Thoracic aorta (tissue), 2 donors: ENCODE data around the gene KCNIP4. TPM values are rescaled to one million over a fixed set of nuclear protein-coding genes. Genes with fewer than 3 reads are reported as not detected.

ENCODE experiments used
- ATAC-seq: fragments of 150-250 bp; one replicate; pipeline ENCODE4 v1.8.0; 2017; ENCODE audit warnings: low read depth; ENCODE audit not compliant: insufficient number of reproducible peaks, low FRiP score
- DNase-seq: peaks from one replicate; pipeline ENCODE4 v3.0.0-alpha.2; 2020; ENCODE audit warnings: low spot score
- H3K27ac ChIP-seq, 2 donors: fragments of 200-600 bp; sonication (generic); 1 replicate in 1 of 2; 2 replicates in 1 of 2; pipeline ENCODE4 v1.5.1; 2016; ENCODE audit warnings: mild to moderate bottlenecking in 2 of 2, moderate library complexity in 2 of 2
- H3K27me3 ChIP-seq: fragments of 200-600 bp; sonication (generic); replicated peaks from 2 replicates; pipeline ENCODE4 v1.6.0; 2016; ENCODE audit warnings: mild to moderate bottlenecking; ENCODE audit not compliant: insufficient read depth
- H3K36me3 ChIP-seq: fragments of 200-600 bp; sonication (generic); one replicate; pipeline ENCODE4 v1.5.1; 2016
- H3K4me1 ChIP-seq, 2 donors: fragments of 200-600 bp; sonication (generic); 1 replicate in 1 of 2; 2 replicates in 1 of 2; pipeline versions ENCODE4 v1.5.1 to v1.6.0; 2016; ENCODE audit warnings: low read depth in 2 of 2, mild to moderate bottlenecking in 1 of 2; ENCODE audit not compliant: control insufficient read depth in 1 of 2
- H3K4me3 ChIP-seq: fragments of 200-600 bp; sonication (generic); 2 replicates; pipeline ENCODE4 v1.5.1; 2016; ENCODE audit warnings: mild to moderate bottlenecking
- H3K9me3 ChIP-seq: fragments of 200-600 bp; sonication (generic); 2 replicates; pipeline ENCODE4 v1.5.1; 2016
- CTCF ChIP-seq: fragments of 200-600 bp; sonication (generic); IDR thresholded peaks from one replicate; pipeline ENCODE4 v1.5.1; 2019; ENCODE audit warnings: antibody characterized with exemption
- total RNA-seq, 2 donors: library from RNA; depleted of rRNA; stranded (reverse); fragments of >200 nt; gene quantifications; one replicate each; pipeline versions ENCODE4 v1.1.0 to v1.2.3, GENCODE V29; 2016

Gene KCNIP4
- total RNA-seq, 2 donors from 2014 or later: not detected

- no peaks in the 10 kb centered on the region for H3K9me3 ChIP-seq
- H3K4me1 ChIP-seq: no peaks in the 10 kb centered on the region
- TF ChIP-seq CTCF: no peak
- no peak overlapping the region for H3K27ac ChIP-seq
- DNase-seq (no peak), ATAC-seq (no peak)
- H3K27me3 ChIP-seq: no peaks in the 10 kb centered on the region
- no peaks in the 10 kb centered on the region for H3K36me3 ChIP-seq
- H3K4me3 ChIP-seq: no peak overlapping the region
Measured at GRCh38 chr4:21862917-21863316, 85.7 kb downstream of the KCNIP4 start.

- no peak overlapping the region for H3K27ac ChIP-seq
- no peak overlapping the region for H3K4me3 ChIP-seq
- no peaks in the 10 kb centered on the region for H3K9me3 ChIP-seq
- no peaks in the 10 kb centered on the region for H3K27me3 ChIP-seq
- H3K36me3 ChIP-seq: no peaks in the 10 kb centered on the region
- ATAC-seq: no peak
- no peak for TF ChIP-seq CTCF
- no peak for DNase-seq
- H3K4me1 ChIP-seq: no peaks in the 10 kb centered on the region
Measured at GRCh38 chr4:21858971-21859370, 89.6 kb downstream of the KCNIP4 start.

GRCh38 chr4:21856754-21857153 is 91.8 kb downstream of the KCNIP4 start:
- Histone ChIP-seq H3K4me1 (no peaks in the 10 kb centered on the region), H3K9me3 (no peaks in the 10 kb centered on the region), H3K36me3 (no peaks in the 10 kb centered on the region), H3K4me3 (no peak overlapping the region), H3K27ac (no peak overlapping the region), H3K27me3 (no peaks in the 10 kb centered on the region)
- ATAC-seq (no peak), DNase-seq (no peak)
- no peak for TF ChIP-seq CTCF

GRCh38 chr4:21856301-21856700 is 92.3 kb downstream of the KCNIP4 start:
- TF ChIP-seq CTCF: no peak
- ATAC-seq: no peak
- H3K27me3 ChIP-seq: no peaks in the 10 kb centered on the region
- no peak for DNase-seq
- H3K4me1 ChIP-seq: no peaks in the 10 kb centered on the region
- H3K4me3 ChIP-seq: no peak overlapping the region
- H3K36me3 ChIP-seq: no peaks in the 10 kb centered on the region
- no peaks in the 10 kb centered on the region for H3K9me3 ChIP-seq
- no peak overlapping the region for H3K27ac ChIP-seq

- no peaks in the 10 kb centered on the region for H3K27me3 ChIP-seq
- no peaks in the 10 kb centered on the region for H3K9me3 ChIP-seq
- TF ChIP-seq CTCF: no peak
- H3K4me1 ChIP-seq: no peaks in the 10 kb centered on the region
- no peaks in the 10 kb centered on the region for H3K36me3 ChIP-seq
- no peak overlapping the region for H3K27ac ChIP-seq
- no peak for DNase-seq
- H3K4me3 ChIP-seq: no peak overlapping the region
- ATAC-seq: no peak
Measured at GRCh38 chr4:21849077-21849476, 99.5 kb downstream of the KCNIP4 start.
